Uterus (tissue), 4 donors: Measurements from ENCODE around the gene PHF2. TPM values are rescaled to one million over a fixed set of nuclear protein-coding genes. Genes with fewer than 3 reads are reported as not detected.

Experiments
- DNase-seq, 2 donors: peaks; one replicate each; pipeline ENCODE4 v3.0.0-alpha.2; 2019 to 2020
- H3K27ac ChIP-seq, 2 donors: fragments of 200-600 bp; sonication (generic); 1 replicate in 1 of 2; 2 replicates in 1 of 2; pipeline ENCODE4 v1.5.1; 2016 to 2018
- H3K27me3 ChIP-seq, 2 donors: fragments of 200-600 bp; sonication (generic); one replicate each; pipeline ENCODE4 v1.5.1; 2018 to 2019; ENCODE audit warnings: control low read depth in 1 of 2
- H3K36me3 ChIP-seq, 2 donors: fragments of 200-600 bp; sonication (generic); one replicate each; pipeline ENCODE4 v1.5.1; 2019; ENCODE audit warnings: control low read depth in 1 of 2
- H3K4me1 ChIP-seq, 2 donors: fragments of 200-600 bp; sonication (generic); one replicate each; pipeline ENCODE4 v1.5.1; 2018 to 2019; ENCODE audit warnings: control low read depth in 1 of 2
- H3K4me3 ChIP-seq, 2 donors: fragments of 200-600 bp; sonication (generic); 1 replicate in 1 of 2; 2 replicates in 1 of 2; pipeline ENCODE4 v1.5.1; 2018 to 2019; ENCODE audit warnings: mild to moderate bottlenecking in 1 of 2
- H3K9me3 ChIP-seq, 2 donors: fragments of 200-600 bp; sonication (generic); one replicate each; pipeline ENCODE4 v1.5.1; 2019; ENCODE audit warnings: control low read depth in 1 of 2
- CTCF ChIP-seq, 4 experiments: fragments of 200-600 bp in 2 of 4; fragments of 450-650 bp in 2 of 4; sonication (generic) in 2 of 4; IDR thresholded peaks; one replicate each; pipeline ENCODE4 v1.5.1; 2016 to 2019; ENCODE audit warnings: antibody characterized with exemption in 4 of 4, mild to moderate bottlenecking in 2 of 4, moderate library complexity in 1 of 4
- POLR2A ChIP-seq, 2 donors: fragments of 450-650 bp; IDR thresholded peaks; one replicate each; pipeline ENCODE4 v1.6.1; 2016; ENCODE audit warnings: antibody characterized with exemption in 2 of 2, mild to moderate bottlenecking in 1 of 2, moderate library complexity in 1 of 2
- intact Hi-C: fragments of 100-400 bp; cut with DNase I; formaldehyde crosslinking; loops from one replicate; pipeline ENCODE4 v1.15.1; 2023; ENCODE audit warnings: low total_unique reads
- total RNA-seq, 4 donors: library from RNA; depleted of rRNA in 3 of 4; stranded (reverse); fragments of >200 nt in 3 of 4; gene quantifications; one replicate each; pipeline versions ENCODE4 v1.1.0 to v1.2.4, GENCODE V29; 2014 to 2023
- donor health status: DM: yes; HTN: yes; CAD: no.

The PHF2 gene
- total RNA-seq, 4 donors from 2014 or later, result 7.7 to 54.5 (median 25.0) TPM

- no peaks in the 10 kb centered on the region for H3K27me3 ChIP-seq
- no peak overlapping the region for H3K4me3 ChIP-seq
- no peak overlapping the region for H3K27ac ChIP-seq
- intact Hi-C loops, result no loop called here
- H3K4me1 ChIP-seq, result no peaks in the 10 kb centered on the region
- TF ChIP-seq POLR2A (IDR thresholded peaks at IDR 0.05) (no peak), CTCF (IDR thresholded peaks at IDR 0.05) (no peak)
- no peaks in the 10 kb centered on the region for H3K9me3 ChIP-seq
- DNase-seq, result no peak
- H3K36me3 ChIP-seq, result no peaks in the 10 kb centered on the region
Measured at GRCh38 chr9:93633492-93634221, 57.3 kb downstream of the PHF2 start.

GRCh38 chr9:93634311-93635185 lies 58.2 kb downstream of the PHF2 start:
- no peak overlapping the region for H3K4me3 ChIP-seq
- no peak overlapping the region for H3K27ac ChIP-seq
- peak in 1 of 2 donors; percentile 10 for DNase-seq
- H3K9me3 ChIP-seq, result no peaks in the 10 kb centered on the region
- no peak for TF ChIP-seq CTCF (IDR thresholded peaks at IDR 0.05)
- no peak for TF ChIP-seq POLR2A (IDR thresholded peaks at IDR 0.05)
- H3K36me3 ChIP-seq, result no peaks in the 10 kb centered on the region
- no peaks in the 10 kb centered on the region for H3K27me3 ChIP-seq
- no peaks in the 10 kb centered on the region for H3K4me1 ChIP-seq
- intact Hi-C loops, result no loop called here

- no peak overlapping the region for H3K27ac ChIP-seq
- peak in 1 of 2 donors; percentile 7 for DNase-seq
- TF ChIP-seq POLR2A (IDR thresholded peaks at IDR 0.05), result no peak
- no peak for TF ChIP-seq CTCF (IDR thresholded peaks at IDR 0.05)
- no peaks in the 10 kb centered on the region for H3K9me3 ChIP-seq
- no peaks in the 10 kb centered on the region for H3K27me3 ChIP-seq
- intact Hi-C loops, result no loop called here
- no peaks in the 10 kb centered on the region for H3K36me3 ChIP-seq
- no peak overlapping the region for H3K4me3 ChIP-seq
- H3K4me1 ChIP-seq, result peaks cover 0 to 4% of the 10 kb centered on the region in 2 donors
Measured at GRCh38 chr9:93635186-93636107, 59.1 kb downstream of the PHF2 start.

- no peaks in the 10 kb centered on the region for H3K36me3 ChIP-seq
- intact Hi-C loops, result no loop called here
- H3K9me3 ChIP-seq, result no peaks in the 10 kb centered on the region
- no peak for TF ChIP-seq CTCF (IDR thresholded peaks at IDR 0.05)
- TF ChIP-seq POLR2A (IDR thresholded peaks at IDR 0.05), result no peak
- H3K27me3 ChIP-seq, result no peaks in the 10 kb centered on the region
- H3K27ac ChIP-seq, result no peak overlapping the region
- peaks cover 6 to 8% of the 10 kb centered on the region in 2 donors for H3K4me1 ChIP-seq
- DNase-seq, result peak in 1 of 2 donors; percentile 8
- H3K4me3 ChIP-seq, result no peak overlapping the region
Measured at GRCh38 chr9:93636172-93636661, 59.8 kb downstream of the PHF2 start.
